H7 (cell line): ENCODE measurements around the gene OTUD7B. TPM values are rescaled to one million over a fixed set of nuclear protein-coding genes. Genes with fewer than 3 reads are reported as not detected.
"Not testable (repeated sequence)": the region's sequence is repeated elsewhere in the genome, so short reads cannot be mapped to it uniquely, and the experiment has no call there.

Experiments
- DNase-seq: peaks from one replicate; pipeline ENCODE4 v3.0.0; 2012
- H3K27me3 ChIP-seq: 2 replicates; pipeline ENCODE4 v1.6.0; 2011; ENCODE audit warnings: mild to moderate bottlenecking, low read length; ENCODE audit not compliant: control insufficient read depth, insufficient read depth
- H3K36me3 ChIP-seq: replicated peaks from 2 replicates; pipeline ENCODE4 v1.5.1; 2011; ENCODE audit warnings: low read length; ENCODE audit not compliant: control insufficient read depth, insufficient read depth
- H3K4me3 ChIP-seq: 2 replicates; pipeline ENCODE4 v1.5.1; 2011; ENCODE audit warnings: low read depth, mild to moderate bottlenecking, control low read depth, low read length, moderate library complexity; ENCODE audit not compliant: insufficient read depth
- total RNA-seq: library from RNA; depleted of rRNA; stranded (reverse); fragments of >200 nt; shearing (Covaris generic); gene quantifications from 2 replicates; pipeline ENCODE4 v1.2.3, GENCODE V29; 2014; rRNA removed

The OTUD7B gene
- 17.4 and 19.3 TPM in 2 replicates for total RNA-seq

DNA sequence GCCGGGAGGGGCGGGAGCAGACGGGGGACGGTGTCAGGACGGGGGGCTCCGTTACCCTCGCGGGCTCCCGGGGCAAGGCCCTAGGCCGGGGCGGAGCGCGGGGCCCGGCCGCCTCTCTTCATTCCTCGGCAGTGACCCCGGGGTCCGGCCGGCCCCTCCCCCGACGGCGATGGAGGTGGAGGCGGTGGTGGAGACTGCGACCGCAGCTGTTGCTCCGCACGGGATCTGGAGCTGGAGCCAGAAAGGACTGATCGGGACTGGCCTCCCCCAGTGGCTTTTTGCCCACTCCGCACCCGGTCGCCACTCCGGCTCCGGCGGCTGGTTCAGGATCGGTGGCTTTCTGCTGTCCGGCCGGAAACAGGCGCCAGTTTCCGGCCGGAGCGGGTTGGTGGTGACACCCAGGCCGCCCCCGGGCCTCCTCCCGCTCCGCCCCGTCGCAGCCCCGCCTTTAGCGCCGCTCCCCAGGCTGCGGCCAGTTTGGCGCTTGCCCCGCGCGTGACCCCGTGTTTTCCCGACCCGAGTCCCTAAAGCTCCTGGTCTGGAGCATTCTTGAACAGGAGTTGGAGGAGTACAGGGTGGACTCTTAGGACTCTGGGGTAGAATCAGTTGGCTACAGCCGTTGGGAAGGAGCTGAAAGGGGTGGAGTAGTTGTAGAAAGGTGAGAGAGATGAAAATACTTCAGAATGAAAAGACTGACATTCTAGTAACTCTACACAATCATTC lies at the start of gene OTUD7B:
TSS of gene OTUD7B (minus strand) at position 334 of the 723 bp plus-strand sequence. CDS start 33,216 bp downstream, outside the sequence.
- H3K36me3 ChIP-seq: no peaks in the 10 kb centered on the region
- peak within 1 kb of the TSS; percentile 95 for H3K4me3 ChIP-seq
- H3K27me3 ChIP-seq: no peaks in the 10 kb centered on the region
- DNase-seq: peak; percentile 94

GRCh38 chr1:150060260-150060659 lies 49.7 kb upstream of the OTUD7B start:
- no peak for DNase-seq
- Histone ChIP-seq H3K36me3 (no peaks in the 10 kb centered on the region), H3K4me3 (no peak overlapping the region), H3K27me3 (no peaks in the 10 kb centered on the region)

DNA sequence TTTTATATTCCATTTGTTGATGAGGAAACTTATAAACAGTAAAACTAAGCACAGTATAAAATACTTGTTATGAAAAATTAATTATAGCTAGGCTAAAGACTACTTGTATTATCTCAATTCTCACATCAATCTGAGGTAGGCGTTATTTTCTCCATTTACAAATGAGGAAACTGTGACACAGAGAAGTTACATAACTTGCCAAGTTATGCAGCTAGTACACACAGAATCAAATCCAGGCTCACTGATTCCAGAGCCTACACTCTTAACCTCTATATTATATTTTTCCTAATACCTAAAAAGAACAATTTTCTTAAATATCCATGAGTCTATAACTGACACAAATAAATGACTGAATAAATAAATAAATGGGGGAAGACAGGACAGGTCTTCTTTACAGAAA lies 45.9 kb upstream of the OTUD7B start:
- H3K27me3 ChIP-seq: no peaks in the 10 kb centered on the region
- no peak overlapping the region for H3K4me3 ChIP-seq
- no peaks in the 10 kb centered on the region for H3K36me3 ChIP-seq
- no peak for DNase-seq

- not testable (repeated sequence) for H3K27me3 ChIP-seq, H3K36me3 ChIP-seq, H3K4me3 ChIP-seq, DNase-seq
Measured at GRCh38 chr1:150055507-150055906, 45.0 kb upstream of the OTUD7B start.

DNA sequence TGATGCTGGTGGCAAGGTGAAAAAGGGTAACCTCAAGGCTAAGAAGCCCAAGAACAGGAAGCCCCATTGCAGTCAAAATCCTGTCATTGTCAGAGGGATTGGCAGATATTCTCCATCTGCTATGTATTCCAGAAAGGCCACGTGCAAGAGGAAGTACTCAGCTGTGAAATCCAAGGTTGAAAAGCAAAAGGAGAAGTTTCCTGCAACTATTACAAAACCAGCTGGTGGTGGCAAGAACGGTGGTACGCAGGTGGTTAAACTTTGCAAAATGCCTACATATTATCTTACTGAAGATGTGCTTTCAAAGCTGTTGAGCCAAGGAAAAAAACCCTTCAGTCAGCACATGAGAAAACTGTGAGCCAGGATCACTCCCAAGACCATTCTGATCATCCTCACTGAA lies 43.4 kb upstream of the OTUD7B start:
- no peak for DNase-seq
- Histone ChIP-seq H3K36me3 (no peaks in the 10 kb centered on the region), H3K27me3 (no peaks in the 10 kb centered on the region), H3K4me3 (no peak overlapping the region)

DNA sequence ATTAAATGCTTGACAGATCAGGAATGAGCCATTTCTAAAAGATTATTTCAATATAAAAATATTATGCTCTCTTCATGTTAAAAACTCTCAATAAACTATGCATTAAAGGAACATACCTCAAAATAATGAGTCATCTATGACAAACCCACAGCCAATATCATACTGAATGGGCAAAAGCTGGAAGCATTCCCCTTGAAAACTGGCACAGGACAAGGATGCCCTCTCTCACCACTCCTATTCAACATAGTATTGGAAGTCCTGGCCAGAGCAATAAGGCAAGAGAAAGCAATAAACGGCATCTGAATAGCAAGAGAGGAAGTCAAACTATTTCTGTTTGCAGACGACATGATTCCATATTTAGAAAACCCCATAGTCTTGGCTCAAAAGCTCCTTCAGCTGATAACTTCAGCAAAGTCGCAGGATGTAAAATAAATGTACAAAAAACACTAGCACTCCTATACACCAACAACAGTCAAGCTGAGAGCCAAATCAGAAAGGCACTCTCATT lies 41.4 kb upstream of the OTUD7B start:
- H3K36me3 ChIP-seq, H3K27me3 ChIP-seq, DNase-seq, H3K4me3 ChIP-seq: not testable (repeated sequence)

- no peaks in the 10 kb centered on the region for H3K36me3 ChIP-seq
- no peak for DNase-seq
- no peaks in the 10 kb centered on the region for H3K27me3 ChIP-seq
- H3K4me3 ChIP-seq: no peak overlapping the region
Measured at GRCh38 chr1:150051089-150051373, 40.5 kb upstream of the OTUD7B start.

DNA sequence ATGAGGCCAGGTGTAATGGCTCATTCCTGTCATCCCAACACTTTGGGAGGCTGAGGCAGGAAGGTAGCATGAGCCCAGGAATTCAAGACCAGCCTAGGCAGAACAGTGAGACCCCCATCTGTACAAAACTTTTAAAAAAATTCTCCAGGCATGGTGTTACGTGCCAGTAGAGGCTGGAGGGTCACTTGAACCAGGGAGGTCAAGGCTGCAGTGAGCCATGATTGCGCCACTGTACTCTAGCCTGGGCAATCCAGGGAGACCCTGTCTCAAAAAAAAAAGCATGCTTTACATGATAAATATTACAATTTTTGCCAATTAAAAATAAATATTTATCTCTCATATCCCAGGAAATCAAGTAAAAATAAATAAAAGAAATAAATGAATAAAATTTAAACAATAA lies 39.4 kb upstream of the OTUD7B start:
- no peaks in the 10 kb centered on the region for H3K36me3 ChIP-seq
- DNase-seq: no peak
- no peaks in the 10 kb centered on the region for H3K27me3 ChIP-seq
- H3K4me3 ChIP-seq: no peak overlapping the region

DNA sequence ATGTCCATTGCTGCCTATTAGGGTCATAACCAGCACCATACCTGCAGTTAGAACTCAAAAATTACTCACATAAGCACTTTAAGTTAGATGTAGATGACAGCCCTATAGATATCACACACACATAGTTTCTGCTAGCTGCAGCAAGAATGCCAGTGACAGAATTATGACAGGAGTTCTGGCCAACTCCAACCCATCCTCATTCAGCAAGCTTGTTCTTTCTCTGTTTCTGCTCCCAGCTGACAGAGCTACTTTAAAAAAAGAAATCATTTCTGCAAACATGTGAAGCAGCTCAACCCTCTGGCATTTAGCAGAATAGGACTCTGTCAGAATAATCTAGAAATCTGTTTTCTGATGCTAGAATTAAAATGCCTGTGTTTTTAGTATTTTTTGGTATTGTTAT lies 23.8 kb upstream of the OTUD7B start:
- Histone ChIP-seq H3K4me3 (no peak overlapping the region), H3K27me3 (no peaks in the 10 kb centered on the region), H3K36me3 (no peaks in the 10 kb centered on the region)
- no peak for DNase-seq

- no peak overlapping the region for H3K4me3 ChIP-seq
- no peak for DNase-seq
- no peaks in the 10 kb centered on the region for H3K27me3 ChIP-seq
- H3K36me3 ChIP-seq: no peaks in the 10 kb centered on the region
Measured at GRCh38 chr1:150028322-150028721, 17.8 kb upstream of the OTUD7B start.

DNA sequence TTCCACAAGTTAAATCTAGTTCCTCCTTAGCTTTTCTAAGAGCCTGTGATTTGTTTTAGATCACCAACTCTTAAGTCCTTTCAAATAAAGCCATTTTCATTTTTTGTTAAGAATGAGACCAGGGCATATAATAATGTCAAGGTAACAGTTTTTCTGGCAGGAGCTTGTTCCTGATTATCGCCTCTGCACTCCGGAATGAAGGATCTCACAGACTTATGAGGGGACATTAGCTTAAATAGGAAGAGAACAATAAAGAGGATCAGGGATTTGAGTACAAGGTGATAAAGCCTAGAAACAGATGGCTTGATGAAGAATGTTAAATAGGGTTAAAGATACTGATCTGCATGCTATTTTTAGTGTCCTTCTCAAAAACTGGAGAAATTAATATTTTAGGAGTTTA lies 13.6 kb upstream of the OTUD7B start:
- no peaks in the 10 kb centered on the region for H3K36me3 ChIP-seq
- no peak overlapping the region for H3K4me3 ChIP-seq
- no peaks in the 10 kb centered on the region for H3K27me3 ChIP-seq
- DNase-seq: no peak

GRCh38 chr1:150022357-150022756 lies 11.8 kb upstream of the OTUD7B start:
- Histone ChIP-seq H3K27me3 (no peaks in the 10 kb centered on the region), H3K4me3 (no peak overlapping the region), H3K36me3 (no peaks in the 10 kb centered on the region)
- DNase-seq: no peak

- Histone ChIP-seq H3K27me3 (no peaks in the 10 kb centered on the region), H3K36me3 (no peaks in the 10 kb centered on the region), H3K4me3 (no peak overlapping the region)
- DNase-seq: no peak
Measured at GRCh38 chr1:150021191-150021694, 10.7 kb upstream of the OTUD7B start.

GRCh38 chr1:150020711-150021110 lies 10.2 kb upstream of the OTUD7B start:
- no peaks in the 10 kb centered on the region for H3K27me3 ChIP-seq
- no peak for DNase-seq
- H3K36me3 ChIP-seq: no peaks in the 10 kb centered on the region
- no peak overlapping the region for H3K4me3 ChIP-seq

- DNase-seq: no peak
- H3K36me3 ChIP-seq: no peaks in the 10 kb centered on the region
- no peak overlapping the region for H3K4me3 ChIP-seq
- no peaks in the 10 kb centered on the region for H3K27me3 ChIP-seq
Measured at GRCh38 chr1:150018165-150018564, 7.6 kb upstream of the OTUD7B start.
